ENCODE measurements around the gene DOC2A.

- TF ChIP-seq MAX (IDR thresholded peaks at IDR 0.05; ENCODE audit: insufficient read depth, insufficient read length) (no peak), CTCF (IDR thresholded peaks at IDR 0.05; ENCODE audit: extremely low read depth in 1 of 2, insufficient read depth in 1 of 2, low read depth in 1 of 2, low read length in 2 of 2) (no peak), POLR2A (IDR thresholded peaks at IDR 0.05; ENCODE audit: low read depth, low read length) (no peak), EZH2 (IDR thresholded peaks at IDR 0.05; ENCODE audit: borderline replicate concordance, low read depth, low read length, severe bottlenecking) (no peak), GATA2 (IDR thresholded peaks at IDR 0.05; ENCODE audit: insufficient read depth, insufficient read length, low read depth, low read length) (no peak), POLR2AphosphoS5 (IDR thresholded peaks at IDR 0.05; ENCODE audit: insufficient read depth, low read depth, low read length) (no peak), FOS (IDR thresholded peaks at IDR 0.05; ENCODE audit: borderline replicate concordance, insufficient read depth, low read length) (no peak)
These were observed 11.2 kb downstream of the DOC2A start for GRCh38 chr16:29999605-30000004.

Data from endothelial cell of umbilical vein (primary cell).